Activated T-cell treated with anti-CD3 and anti-CD28 coated beads, Interleukin-2, amount 50 U/mL, for 1 hour (primary cell): ENCODE data around the gene CASR.

Experiments used
- DNase-seq: peaks from one replicate; pipeline ENCODE4 v3.0.0-alpha.2; 2020

Gene CASR

DNA sequence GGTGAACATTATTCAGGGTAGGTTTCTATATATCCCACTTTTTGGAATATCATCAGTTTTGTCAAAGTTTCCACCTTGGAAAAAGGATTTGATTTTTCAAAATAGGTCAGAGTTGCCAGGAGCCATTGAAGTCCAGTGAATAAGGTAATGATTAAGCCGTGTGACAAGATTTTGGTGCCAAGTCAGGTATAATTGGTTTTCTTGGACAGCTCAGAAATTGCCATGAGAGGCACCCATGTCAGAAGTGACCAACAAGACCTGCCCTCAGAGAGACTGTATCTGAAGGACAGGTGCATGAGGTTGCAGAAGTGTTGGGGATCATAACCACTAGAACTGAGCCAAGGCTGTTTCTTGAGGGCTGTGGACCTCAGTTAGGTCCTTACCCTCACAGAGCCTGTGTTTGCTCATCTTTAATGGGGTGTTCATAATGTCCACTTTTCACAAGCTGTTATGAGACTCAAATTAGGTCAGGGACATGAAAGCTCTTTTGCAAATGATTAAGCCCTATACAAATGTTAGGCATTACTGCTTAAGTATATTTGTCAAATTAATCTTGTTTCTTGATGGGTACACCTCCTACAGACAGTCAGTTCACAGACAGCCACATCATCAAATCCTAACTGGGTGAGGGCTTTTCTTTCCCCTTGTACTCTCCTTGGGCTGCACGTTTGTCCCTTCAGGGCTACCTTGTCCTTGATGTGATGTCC lies 32.3 kb downstream of the CASR start:
- no peak for DNase-seq

DNA sequence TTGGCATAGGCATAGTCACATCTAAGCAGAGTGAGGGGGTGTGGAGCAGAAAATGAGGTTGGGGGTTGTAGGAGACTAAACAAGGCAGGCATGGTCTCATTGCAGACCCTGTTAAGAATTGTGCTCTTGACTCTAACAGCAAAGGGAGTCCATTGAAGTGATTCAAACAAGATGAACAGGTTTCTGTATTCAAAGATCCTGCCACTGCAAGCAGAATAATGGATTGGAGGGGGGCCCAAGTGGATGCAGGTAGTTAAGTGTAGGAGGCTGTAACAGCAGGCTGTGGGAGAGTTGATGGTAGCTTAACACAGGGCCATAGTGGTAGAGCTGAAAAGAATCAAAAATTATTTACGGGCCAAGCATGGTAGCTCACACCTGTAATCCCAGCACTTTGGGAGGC lies 34.4 kb downstream of the CASR start:
- DNase-seq: no peak

DNA sequence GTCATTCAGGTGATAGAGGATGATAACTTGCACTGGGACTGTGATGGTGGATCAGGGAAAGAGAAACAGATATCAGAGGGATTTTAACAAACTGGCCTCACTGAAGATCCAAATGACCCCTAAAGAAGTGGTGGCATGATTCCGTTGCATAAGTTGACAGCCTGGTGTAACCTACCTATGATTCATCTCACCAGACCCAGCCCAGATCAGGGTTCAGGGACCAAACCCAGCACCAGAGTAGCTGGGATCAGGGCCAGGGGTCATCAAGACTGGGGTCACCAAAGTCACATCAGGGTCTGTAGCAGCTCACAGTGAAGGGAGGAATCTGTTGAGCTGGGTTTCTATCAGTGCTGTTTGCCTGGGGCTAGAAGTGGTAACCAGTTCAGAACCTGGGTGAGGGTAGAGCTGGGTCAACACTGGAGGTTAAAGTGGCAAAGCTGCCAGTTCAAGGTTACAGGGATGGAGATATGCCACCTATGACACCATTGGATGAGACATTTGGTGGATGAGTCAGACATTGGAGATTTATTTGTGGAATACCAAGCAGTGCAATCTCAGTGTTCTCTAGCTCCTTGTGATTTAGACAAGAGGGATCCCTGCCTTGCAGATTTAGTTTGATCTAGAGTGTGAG lies 35.9 kb downstream of the CASR start:
- no peak for DNase-seq

DNA sequence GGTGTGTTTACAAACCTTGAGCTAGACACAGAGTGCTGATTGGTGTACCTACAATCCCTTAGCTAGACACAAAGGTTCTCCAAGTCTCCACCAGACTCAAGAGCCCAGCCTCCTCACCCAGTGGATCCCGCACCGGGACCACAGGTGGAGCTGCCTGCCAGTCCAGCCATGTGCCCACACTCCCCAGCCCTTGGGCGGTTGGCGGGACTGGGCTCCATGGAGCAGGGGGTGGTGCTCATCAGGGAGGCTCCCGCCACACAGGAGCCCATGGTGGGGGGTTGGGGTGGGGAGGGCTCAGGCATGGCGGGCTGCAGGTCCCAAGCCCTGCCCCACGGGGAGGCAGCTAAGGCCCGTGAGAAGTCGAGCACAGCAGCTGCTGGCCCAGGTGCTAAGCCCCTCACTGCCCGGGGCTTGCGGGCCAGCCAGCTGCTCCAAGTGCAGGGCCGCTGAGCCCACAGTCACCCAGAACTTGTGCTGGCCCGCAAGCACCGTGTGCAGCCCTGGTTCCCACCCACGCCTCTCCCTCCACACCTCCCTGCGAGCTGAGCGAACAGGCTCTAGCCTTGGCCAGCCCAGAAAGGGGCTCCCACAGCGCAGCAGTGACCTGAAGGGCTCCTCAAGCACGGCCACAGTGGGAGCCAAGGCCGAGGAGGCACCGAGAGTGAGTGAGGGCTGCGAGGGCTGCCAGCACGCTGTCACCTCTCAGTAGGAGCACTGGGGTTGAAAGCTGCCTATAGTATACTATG lies 43.7 kb downstream of the CASR start:
- DNase-seq: no peak

DNA sequence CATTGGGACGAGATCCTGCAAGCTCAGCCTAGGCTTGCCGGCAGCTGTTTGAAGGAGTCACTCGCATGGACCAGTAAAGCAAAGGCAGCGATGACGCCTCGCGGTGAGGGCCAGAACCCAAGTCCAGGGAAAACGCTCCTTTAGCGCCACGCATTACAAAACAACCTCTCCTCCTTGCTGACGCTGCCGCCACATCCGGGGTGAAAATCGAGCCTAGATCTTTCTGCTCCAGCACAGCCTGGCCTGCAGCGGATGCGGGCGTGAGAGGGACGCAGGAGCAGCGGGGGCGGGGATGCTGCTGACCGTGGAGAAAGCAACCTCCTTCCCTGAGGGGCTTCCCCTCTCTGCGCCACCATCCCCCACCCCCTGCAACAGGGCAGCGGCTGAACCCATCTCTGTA lies 46.7 kb downstream of the CASR start:
- DNase-seq: no peak

DNA sequence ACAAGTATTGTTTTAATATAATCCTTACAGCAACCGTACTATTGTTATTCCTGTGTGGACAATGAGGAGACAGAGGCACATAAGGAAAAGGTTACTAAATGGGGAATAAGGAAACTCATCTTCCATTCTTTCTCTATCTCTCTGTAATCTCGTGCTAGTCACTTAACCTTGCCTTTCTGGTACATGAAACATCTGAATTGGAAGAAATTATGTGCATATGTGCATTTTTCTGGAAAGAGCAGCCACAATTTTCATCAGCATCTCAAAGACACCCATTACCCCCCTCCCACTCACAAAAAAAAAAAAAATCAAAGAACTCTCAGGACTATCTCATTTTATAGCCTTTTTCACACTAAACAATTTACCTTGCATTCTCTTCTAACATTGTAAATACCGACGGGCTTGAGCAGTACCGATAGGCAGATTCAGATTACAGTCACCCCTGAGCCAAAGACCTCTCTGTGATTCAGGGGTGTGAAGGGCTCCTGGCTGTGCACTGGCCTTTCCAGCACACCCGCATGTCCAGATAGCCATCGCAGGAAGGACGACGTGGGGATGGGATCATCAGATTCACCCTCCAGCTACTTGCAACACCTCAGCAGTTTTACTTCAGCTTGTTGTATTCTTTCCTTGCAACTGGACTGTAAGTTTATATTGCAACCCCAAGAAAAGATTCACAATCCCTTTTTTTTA lies 48.1 kb downstream of the CASR start:
- DNase-seq: no peak

DNA sequence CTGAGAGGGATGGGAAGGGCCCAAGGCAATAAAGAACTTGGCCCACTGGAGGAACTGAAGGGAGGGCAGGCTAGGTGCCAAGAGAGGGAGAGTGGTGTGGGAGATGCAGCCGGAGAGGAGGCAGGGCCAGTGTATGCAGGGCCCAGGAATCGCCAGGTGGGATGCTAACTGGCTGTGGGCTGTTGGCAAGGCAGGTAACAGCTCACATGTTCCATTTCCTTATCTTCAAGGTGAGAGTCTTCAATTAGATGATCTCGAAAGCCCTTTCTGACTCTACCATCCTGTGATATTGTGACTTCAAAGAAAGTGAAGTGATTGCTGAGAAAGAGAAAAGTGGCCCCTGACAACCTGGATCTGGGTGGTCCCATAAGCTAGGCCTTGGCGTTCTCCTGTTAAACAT lies 49.0 kb downstream of the CASR start:
- no peak for DNase-seq

DNA sequence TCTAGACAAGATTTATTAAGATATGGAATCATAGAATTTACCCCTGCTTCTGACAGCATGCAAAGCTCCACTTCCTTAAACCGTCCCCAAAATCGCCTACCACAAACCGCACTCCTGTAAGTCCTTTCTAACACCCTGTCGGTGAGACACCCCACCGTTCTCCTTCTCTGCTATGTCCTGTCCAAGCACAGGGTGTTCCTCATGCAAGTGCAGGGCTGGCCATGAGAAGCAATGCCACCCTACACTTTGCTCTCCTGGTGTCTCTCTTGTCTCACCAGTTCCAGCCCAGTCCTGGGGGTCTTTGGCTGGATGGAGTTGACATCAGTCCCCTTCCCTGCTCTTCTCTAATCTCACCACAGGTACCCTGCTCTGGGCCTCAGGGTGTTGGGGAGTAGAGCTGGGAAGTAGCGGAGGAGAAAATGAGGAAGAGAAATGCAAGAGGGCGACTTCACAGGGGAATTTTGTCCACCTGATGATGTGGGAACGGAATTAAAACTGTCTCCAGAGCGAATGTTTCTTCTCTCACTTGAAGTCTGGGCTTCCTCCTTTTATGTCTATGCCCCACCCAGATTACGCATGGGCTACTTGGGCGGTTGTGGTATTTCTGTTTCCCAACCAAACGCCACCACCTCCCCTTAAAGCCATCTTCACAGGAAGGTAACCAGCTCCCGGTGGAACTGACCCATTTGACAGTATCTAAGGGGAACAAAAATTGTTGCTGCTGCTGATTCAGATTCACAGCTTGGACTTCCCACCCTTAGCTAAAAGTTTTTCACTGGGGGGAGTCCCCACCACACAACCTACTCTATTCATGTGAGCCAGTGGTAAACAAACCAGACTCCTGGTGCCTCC lies 49.9 kb downstream of the CASR start:
- DNase-seq: no peak

DNA sequence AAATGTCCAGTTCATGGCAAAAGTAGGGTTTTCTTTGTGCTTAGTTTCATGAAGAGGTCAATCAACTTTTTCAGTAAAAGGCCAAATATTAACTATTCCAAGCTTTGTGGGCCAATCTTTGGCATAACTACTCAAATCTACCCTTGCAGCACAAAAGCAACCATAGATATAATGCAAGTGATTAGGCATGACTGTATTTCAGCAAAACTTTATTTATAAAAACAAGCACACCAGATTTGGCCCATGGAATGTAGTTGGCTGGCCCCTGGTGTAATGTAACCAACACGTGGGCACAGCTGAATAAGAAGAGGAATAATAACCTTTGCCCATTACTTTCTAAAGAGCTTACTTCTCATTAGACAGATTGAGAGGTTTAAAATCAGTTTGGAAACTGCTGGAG lies 50.6 kb downstream of the CASR start:
- no peak for DNase-seq

DNA sequence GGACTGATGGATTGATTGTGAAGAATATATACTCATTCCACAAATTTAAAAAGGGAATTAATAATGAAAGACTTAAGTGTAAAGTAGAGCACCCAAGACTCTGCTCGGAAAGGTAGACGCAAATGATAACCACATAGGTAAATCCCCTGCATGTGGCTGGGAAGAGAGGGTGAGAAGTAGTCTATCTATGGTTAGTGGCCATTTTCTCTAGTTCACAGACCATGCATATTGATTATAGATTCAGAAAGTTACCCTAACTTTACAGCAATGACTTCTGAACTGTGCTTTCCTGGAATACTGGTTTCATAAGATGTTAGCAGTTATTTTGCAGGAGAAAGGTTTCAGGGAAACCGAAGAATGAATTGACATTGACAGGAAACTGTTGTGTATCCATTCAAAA lies 51.7 kb downstream of the CASR start:
- no peak for DNase-seq

DNA sequence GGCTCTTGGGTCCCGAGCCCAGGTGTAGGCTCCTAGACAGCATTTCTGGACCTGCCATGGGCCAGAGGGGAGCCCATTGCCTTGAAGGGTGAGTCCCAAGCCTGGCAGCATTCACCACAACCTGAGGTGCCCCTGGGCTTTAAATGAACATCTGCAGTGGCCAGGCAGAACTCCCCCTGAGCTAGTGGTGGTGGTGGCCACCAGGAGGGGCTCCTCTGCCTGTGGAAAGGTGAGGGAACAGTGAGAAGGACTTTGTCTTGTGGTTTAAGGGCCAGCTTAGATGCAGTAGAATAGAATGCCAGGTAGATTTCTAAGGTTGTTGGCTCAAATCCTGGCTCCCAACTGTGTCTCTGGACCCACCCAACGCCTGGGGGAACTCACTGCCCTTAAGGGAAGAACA lies 55.6 kb downstream of the CASR start:
- DNase-seq: no peak

DNA sequence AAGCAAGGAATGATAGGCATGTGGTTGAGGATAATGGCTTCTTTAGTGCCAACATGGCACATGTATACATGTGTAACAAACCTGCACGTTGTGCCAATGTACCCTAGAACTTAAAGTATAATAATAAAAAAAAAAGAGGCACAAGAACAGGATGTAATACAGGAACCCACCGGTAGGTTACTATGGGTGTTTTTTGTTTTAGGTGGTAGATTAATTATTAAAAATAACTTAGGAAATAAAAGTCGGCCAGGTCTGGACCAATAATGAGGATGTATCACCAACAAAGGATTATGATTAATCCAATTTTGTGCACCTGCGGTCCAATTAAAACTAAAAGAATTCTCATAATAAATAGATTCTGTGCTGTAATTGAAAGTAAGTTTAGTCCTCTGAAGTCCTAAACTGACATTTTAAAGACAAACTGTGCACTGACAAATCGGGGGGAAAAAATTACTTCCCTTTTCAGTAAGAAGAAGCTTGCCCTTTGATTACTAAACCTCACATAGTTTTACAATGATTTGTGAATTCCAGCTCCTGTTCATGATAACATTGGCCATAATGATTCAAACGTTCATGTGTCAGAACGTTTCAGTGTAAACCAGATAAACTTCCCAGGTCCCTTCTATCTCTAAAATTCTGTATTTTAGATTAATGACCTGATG lies 62.2 kb downstream of the CASR start:
- no peak for DNase-seq

DNA sequence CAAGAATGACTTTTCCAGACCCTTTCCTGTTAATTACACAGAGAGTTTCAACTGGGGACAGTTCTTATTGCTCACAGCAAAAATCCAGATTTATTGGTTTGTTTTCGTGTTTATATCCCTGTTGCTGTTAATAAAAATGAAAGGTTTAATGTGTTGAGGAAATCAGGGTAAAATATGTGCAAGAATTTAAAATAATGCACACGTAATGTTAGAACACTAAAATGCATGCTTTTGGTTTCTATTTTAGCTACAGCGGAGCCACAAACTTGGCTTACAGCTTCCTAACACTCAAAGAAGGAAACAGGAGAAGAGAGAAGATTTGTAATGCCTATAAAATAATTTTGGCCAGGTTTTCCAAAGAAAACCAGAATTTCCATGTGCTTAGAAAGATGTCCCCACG lies 62.7 kb downstream of the CASR start:
- no peak for DNase-seq

DNA sequence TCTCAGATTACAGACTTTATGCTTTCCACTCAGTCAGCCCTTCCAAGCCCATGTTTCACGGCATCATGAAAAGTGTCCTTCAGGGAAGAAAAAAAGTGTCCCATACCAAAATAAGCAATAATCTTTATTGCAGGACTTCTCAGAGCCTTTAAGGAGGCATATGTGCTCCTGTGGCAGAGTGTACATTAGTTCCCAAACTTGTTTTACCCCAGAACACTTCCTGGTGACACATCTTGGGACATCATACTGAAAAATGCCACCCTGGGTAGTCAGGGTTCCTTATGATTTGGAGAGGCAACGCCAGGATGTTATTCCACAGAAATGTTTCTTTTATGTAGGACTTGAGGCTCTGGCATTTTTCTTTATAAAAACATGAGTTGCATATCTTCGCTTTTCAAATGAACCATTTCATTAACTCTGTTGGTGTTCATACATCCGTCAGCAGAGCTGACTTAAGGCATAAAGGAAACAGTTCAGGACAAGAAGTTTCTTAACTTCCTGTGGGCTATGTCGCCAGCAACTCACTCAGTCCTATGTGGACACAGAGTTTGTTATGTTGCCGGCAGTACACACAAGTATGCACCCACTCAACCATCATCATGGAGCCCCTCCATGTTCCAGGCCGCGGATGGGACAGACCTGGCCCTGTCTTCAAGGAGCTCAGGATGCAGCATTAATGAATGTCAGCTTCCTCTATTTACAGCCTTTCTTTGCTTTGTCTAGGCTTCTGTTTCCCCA lies 63.8 kb downstream of the CASR start:
- DNase-seq: no peak

DNA sequence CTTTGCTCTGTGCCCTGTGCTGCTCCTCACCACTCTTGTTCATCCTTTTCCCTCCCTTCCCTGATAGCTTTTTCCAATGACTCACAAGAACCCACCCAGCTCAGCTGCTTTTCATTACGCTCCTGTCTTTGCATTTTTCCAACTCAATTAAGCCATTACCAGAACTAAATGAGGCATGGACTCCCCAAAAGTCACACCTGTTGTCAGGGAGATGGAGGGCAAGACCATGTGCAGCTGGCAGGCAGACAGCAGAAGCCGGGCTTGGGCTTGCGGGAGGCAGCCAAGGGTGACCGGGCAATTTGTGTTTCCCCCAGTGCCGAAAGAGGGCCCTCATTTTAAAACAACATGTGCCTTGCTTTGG lies 64.3 kb downstream of the CASR start:
- no peak for DNase-seq

DNA sequence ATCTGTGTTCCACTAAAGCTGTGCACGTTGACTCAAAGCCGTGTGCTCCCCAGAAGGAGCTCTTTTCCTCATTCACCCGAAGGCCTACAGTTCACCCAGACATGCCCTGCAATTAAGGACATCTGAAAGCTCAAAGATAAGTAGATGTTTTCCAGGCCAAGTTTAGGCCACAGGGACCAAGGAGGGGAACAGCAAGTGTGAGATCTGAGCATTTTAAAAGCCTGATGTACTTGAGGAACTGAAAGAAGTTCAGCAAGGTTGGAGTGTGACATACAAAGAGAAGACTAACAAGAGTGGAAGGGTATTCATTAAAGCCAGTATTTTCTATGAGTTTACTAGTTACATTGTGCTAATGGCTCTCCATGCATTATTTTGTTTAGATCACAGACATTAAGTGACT lies 68.0 kb downstream of the CASR start:
- DNase-seq: no peak

DNA sequence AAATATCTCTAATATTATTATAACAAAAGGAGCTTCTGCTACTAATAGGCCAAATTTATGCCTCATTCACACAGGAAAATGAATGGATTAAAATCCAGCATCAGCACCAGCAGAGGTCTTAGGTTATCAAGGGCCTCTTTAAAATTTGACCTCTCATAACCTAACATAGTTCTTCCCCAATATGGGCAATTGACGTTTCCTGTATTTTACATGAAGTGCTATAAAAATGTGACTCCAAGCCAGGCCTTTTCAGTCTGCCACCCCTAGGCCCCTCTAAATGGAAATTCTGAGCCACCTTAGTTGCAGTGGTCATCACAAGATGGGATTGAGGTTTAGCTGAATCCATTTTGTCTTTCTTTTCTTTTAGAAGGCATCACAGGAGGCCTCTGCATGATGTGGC lies 70.1 kb downstream of the CASR start:
- no peak for DNase-seq

DNA sequence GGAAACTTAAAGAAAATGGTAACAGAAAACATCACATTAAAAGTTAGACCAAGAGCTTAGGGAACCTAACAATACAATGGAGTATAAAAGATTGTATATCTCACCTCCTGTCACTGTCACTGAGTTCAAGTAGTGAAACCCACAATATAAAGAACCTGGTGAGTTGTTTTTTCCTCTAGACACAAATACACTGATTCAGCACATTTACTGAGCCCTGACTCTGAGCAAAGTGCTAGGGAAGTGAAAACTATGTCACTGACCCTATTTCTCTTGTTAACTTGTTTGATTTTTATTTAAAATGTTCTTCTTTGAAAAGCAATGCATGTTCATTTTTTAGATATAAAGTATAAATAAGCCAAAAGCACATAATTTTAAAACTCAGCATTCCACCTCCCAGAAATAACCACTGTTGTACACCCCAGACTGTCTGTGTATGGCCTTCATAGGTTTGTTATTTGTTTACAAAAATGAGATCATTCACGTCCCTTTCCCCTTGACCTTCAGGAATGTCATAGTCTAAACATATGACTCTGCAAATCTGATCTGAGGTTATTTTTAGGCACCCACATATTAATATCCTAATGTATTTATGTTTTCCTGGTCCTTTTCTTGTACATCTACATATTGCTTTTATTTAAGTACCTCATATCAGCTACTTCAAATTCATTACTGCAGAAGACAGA lies 72.4 kb downstream of the CASR start:
- no peak for DNase-seq

DNA sequence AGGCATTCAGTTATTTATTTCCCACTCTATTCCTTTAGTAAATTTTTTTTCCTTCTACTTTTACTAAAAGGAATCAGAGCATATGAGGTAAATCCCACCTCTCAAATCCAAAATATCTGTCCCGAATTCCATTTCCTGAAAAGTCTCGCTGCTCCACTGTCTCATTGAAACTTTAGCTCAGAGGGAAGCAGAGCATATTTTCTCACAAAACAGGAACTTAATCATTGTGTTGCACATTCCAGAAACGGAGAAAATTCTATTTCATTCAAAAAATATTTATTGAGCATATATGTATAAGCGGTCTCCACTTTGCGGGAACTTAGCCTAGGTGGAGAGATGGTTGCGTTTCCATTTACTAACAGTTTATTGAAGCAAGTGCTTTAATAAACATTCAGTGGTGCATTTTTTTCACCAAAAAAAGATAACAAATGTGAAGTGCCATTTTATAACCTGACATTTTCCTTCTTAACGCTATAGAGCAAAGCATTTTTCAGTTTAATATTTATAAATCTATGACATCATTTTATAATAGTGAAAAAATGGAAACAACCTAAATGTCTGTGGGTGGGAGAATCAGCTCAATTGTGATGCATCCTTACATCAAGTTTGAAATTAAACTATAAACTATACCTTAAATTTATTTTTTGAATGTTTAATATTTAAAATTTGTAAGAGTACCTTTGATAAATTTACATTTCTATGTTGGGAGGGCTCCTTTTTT lies 74.3 kb downstream of the CASR start:
- DNase-seq: no peak

DNA sequence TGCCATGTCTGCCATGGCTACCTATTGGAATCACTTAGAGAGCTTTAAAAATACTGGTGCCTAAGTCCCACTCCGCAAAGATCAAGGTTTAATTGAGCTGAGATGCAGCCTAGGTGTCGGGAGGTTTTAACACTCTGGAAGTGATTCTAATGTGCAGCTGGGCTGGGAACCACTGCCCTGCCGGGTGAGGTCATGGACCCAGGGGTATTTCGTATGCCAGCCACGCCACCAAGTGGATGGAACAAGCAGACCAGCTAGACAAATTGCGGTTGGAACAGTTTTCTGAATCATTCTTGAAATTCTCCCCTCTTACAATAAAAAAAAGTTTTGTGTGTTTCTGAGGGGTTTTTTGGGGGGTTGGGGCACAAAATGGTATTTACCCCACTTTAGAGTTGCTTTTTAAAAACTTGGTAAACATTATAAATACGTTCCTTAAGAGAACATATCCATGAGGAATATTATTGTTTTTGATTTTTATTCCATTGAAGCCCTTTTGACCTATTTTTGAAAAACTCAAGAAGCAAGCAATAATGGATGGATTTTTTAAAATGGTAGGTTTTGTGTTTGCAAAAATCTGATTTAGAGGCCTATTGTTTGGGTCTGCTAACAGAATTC lies 75.4 kb downstream of the CASR start:
- DNase-seq: peak; percentile 23
